ENCODE results near the gene BACE2. TPM values are rescaled to one million over a fixed set of nuclear protein-coding genes. Genes with fewer than 3 reads are reported as not detected.

Gene BACE2
- total RNA-seq, 1 donor: 85.8 TPM

- no peaks in the 10 kb centered on the region for H3K27me3 ChIP-seq (ENCODE audit: insufficient read depth, low read length)
- H3K36me3 ChIP-seq (ENCODE audit: insufficient read depth, low read length): no peaks in the 10 kb centered on the region
- no peaks in the 10 kb centered on the region for H3K79me2 ChIP-seq (ENCODE audit: insufficient read depth, low read length)
- no peak overlapping the region for H2AFZ ChIP-seq (ENCODE audit: low read length)
- H4K20me1 ChIP-seq (ENCODE audit: insufficient read depth, low read length): no peaks in the 10 kb centered on the region
- peak overlapping the region; percentile 47 for H3K4me3 ChIP-seq (ENCODE audit: insufficient read depth, low read length)
- H3K4me2 ChIP-seq (ENCODE audit: insufficient read depth, low read length): peak overlapping the region; percentile 69
- H3K27ac ChIP-seq (ENCODE audit: low read depth, low read length): peak overlapping the region; percentile 81
- H3K9me3 ChIP-seq (ENCODE audit: low read depth, low read length): no peaks in the 10 kb centered on the region
- H3K4me1 ChIP-seq (ENCODE audit: insufficient read depth, low read length): peaks cover 22% of the 10 kb centered on the region
- TF ChIP-seq, protein P1, sequence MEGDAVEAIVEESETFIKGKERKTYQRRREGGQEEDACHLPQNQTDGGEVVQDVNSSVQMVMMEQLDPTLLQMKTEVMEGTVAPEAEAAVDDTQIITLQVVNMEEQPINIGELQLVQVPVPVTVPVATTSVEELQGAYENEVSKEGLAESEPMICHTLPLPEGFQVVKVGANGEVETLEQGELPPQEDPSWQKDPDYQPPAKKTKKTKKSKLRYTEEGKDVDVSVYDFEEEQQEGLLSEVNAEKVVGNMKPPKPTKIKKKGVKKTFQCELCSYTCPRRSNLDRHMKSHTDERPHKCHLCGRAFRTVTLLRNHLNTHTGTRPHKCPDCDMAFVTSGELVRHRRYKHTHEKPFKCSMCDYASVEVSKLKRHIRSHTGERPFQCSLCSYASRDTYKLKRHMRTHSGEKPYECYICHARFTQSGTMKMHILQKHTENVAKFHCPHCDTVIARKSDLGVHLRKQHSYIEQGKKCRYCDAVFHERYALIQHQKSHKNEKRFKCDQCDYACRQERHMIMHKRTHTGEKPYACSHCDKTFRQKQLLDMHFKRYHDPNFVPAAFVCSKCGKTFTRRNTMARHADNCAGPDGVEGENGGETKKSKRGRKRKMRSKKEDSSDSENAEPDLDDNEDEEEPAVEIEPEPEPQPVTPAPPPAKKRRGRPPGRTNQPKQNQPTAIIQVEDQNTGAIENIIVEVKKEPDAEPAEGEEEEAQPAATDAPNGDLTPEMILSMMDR (IDR thresholded peaks at IDR 0.05; ENCODE audit: extremely low read depth, low read depth, low read length): no peak
- no peak for DNase-seq (ENCODE audit: insufficient read length, low spot score, missing footprints)
Measured at GRCh38 chr21:41141031-41141457, 26.9 kb upstream of the BACE2 start.

DNA sequence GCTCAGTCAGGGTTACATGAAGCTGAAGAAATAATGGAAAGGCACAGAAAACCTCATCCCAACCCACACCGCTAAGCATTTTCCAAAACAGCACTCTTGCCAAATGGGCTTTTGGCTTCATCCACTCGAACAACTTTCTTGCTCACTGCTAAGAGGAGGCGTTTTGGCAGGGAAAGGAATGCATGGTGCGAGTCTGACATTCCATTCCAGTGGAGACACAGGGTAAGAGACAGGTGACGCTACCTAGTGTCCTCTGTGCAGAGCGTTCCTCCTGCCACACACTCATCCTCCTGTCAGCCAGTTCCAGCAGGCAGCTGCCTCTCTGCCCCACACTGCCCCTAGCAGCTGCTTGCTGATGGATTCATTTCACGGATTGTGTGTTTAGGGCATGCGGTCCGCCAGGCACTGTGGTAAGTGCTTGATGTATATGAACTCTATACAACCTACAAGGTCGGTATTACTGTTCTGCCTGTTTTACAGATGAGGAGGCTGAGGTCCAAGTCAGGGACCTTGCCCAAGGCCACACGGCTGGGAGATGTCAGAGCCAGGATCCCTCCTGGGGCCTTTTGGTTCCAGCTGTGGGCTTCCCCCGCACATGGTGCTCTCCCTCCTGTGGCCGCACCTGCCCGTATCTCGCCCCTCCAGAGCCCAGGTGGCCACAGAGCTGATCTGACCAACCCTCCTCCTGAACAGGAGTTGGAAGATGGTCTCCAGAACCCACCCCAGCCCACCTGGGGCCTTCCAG is 25.7 kb upstream of the BACE2 start:
- no peaks in the 10 kb centered on the region for H4K20me1 ChIP-seq (ENCODE audit: insufficient read depth, low read length)
- H2AFZ ChIP-seq (ENCODE audit: low read length): peak overlapping the region; percentile 21
- no peak overlapping the region for H3K4me3 ChIP-seq (ENCODE audit: insufficient read depth, low read length)
- H3K27me3 ChIP-seq (ENCODE audit: insufficient read depth, low read length): no peaks in the 10 kb centered on the region
- DNase-seq (ENCODE audit: insufficient read length, low spot score, missing footprints): peak; percentile 90
- no peaks in the 10 kb centered on the region for H3K36me3 ChIP-seq (ENCODE audit: insufficient read depth, low read length)
- H3K4me1 ChIP-seq (ENCODE audit: insufficient read depth, low read length): peaks cover 22% of the 10 kb centered on the region
- H3K9me3 ChIP-seq (ENCODE audit: low read depth, low read length): no peaks in the 10 kb centered on the region
- H3K4me2 ChIP-seq (ENCODE audit: insufficient read depth, low read length): peak overlapping the region; percentile 69
- peak overlapping the region; percentile 81 for H3K27ac ChIP-seq (ENCODE audit: low read depth, low read length)
- TF ChIP-seq, protein P1 (IDR thresholded peaks at IDR 0.05; ENCODE audit: extremely low read depth, low read depth, low read length): peak; percentile 15
- no peaks in the 10 kb centered on the region for H3K79me2 ChIP-seq (ENCODE audit: insufficient read depth, low read length)

DNA sequence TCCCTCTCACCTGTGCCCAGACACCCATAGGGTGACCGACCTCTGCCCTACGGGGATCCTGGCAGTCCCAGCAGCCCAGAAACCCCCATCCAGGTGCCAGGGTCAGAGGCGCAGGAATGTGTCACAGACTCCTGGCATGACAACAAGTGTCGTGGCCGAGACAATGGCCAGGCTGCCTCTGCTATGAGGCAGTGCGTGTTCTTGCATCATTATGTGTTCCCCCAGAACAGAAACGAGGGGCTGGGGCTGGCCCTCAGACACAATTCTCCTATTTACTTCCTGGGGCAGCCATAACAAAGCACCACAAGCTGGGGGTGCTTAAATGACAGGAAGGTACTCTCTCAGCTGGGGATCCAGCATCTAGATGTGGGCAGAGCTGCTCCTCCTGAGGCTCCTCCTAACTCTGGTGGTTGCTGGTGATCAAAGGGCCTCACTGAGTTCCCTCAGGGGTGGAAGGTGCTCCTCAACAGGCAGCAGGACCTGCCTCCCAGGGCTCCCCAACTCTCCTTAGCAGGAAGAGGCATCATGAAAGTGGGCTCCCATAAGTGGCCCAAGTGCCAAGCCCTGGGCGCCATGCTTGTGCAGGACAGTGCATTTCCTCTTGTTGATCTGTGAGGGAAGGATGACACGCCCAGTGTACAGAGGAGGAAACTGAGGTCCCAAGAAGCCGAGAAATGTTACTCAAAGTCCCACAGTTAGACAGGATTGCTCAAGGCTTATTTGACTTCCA is 24.2 kb upstream of the BACE2 start:
- H3K4me1 ChIP-seq (ENCODE audit: insufficient read depth, low read length): peaks cover 22% of the 10 kb centered on the region
- no peaks in the 10 kb centered on the region for H3K79me2 ChIP-seq (ENCODE audit: insufficient read depth, low read length)
- no peak for DNase-seq (ENCODE audit: insufficient read length, low spot score, missing footprints)
- no peaks in the 10 kb centered on the region for H3K36me3 ChIP-seq (ENCODE audit: insufficient read depth, low read length)
- no peak overlapping the region for H3K4me2 ChIP-seq (ENCODE audit: insufficient read depth, low read length)
- no peak overlapping the region for H3K27ac ChIP-seq (ENCODE audit: low read depth, low read length)
- no peaks in the 10 kb centered on the region for H4K20me1 ChIP-seq (ENCODE audit: insufficient read depth, low read length)
- peaks cover 8% of the 10 kb centered on the region for H3K27me3 ChIP-seq (ENCODE audit: insufficient read depth, low read length)
- no peak overlapping the region for H2AFZ ChIP-seq (ENCODE audit: low read length)
- no peak overlapping the region for H3K4me3 ChIP-seq (ENCODE audit: insufficient read depth, low read length)
- TF ChIP-seq, protein P1 (IDR thresholded peaks at IDR 0.05; ENCODE audit: extremely low read depth, low read depth, low read length): no peak
- no peaks in the 10 kb centered on the region for H3K9me3 ChIP-seq (ENCODE audit: low read depth, low read length)
